ENCODE measurements around the gene GCHFR.

Gene GCHFR

DNA sequence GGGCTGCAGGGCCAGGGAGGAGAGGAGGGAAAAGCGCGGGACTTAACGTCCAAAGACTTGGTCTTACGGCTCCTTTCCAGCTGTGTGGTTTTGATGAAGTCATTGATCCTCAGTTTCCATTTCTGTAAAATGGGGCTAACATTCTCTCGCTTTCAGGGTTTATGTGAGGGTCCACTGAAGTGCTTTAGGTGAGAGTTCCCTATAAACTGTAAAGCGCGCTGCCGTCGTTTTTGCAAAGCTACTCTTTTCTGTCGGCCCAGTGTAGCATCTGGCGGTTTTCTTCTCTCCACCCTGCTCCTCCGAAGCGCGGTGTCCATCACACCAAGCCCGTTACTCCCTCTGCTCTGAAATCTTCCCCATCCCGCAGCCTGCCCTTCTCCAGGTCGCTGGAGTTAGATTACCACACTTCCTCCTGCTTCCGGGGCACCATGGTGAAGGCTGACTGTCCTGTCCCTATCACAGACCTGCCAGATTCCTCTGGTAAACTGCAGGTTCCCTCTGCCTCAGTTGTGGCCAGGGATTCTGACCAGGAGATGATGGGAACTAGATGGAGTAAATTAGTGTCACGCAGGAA lies 44.1 kb downstream of the GCHFR start:
- DNase-seq (ENCODE audit: insufficient read length, low spot score), result no peak
- FAIRE-seq, result no peak

DNA sequence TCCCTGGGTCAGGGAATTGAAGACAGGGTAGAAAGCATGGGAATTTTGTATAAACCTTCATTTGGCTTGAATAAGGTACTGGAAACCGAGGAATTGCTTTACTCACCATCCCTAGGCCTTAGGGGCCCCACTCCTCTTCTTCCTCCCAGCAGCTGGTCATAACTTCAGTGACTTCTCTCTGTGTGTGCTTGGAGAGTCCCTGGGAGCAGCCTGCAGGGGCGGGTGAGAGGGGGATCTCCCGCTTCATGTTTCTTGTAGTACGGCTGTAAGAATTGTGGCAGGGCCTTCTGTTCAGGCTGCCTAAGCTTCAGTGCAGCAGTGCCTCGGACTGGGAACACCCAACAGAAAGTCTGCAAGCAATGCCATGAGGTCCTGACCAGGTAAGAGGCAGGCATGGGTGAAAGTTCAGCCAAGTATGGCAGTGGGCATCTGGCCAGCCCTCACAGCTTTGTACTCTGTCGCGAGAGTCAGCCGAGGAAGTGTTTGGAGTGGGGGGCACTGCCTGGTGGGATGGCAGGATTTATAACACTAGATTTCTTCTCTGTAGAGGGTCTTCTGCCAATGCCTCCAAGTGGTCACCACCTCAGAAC lies 45.1 kb downstream of the GCHFR start:
- DNase-seq (ENCODE audit: insufficient read length, low spot score), result no peak
- no peak for FAIRE-seq

GRCh38 chr15:40812721-40813425 lies 49.0 kb downstream of the GCHFR start:
- DNase-seq (ENCODE audit: insufficient read length, low spot score), result no peak
- FAIRE-seq, result no peak

DNA sequence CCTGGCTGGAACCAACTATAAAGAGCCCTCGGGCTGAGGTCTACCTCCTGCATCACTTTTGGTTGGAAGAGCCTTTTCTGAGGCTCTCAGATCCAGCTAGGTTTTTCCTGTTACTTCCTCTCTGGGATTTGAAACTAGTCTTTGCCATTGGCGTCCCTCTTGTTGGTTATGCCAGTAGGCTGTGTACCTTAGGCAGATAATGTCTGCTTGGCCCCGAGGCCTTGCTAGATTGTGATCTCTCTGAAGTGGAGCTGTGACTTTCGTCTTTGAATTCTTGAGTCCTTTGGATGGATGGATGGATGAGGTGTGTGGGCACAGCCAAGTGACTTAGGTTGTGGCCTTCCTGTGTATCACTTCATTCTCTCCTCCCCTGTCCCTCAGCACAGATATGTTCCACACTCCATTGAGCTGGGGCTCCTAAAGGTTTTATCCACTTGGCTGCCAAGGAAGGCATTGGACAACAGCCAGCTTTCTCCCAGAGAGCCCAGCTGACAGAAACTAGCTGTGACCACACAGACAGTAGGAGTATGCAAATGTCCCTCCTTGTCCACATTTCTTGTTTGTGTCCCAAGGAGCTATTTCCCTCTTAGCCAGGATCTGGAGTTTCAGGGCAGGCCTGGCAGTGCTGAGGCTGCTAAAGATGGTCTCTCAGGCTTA lies 51.3 kb downstream of the GCHFR start:
- FAIRE-seq, result no peak
- no peak for DNase-seq (ENCODE audit: insufficient read length, low spot score)

Measured in HTR-8/SVneo (cell line).